AML-193 (cell line): ENCODE measurements around the gene GPRC5B.

Source experiments
- DNase-seq, 2 experiments: peaks; one replicate each; lab custom pipeline; 2025; lab: John Stamatoyannopoulos, UW

The GPRC5B gene

DNA sequence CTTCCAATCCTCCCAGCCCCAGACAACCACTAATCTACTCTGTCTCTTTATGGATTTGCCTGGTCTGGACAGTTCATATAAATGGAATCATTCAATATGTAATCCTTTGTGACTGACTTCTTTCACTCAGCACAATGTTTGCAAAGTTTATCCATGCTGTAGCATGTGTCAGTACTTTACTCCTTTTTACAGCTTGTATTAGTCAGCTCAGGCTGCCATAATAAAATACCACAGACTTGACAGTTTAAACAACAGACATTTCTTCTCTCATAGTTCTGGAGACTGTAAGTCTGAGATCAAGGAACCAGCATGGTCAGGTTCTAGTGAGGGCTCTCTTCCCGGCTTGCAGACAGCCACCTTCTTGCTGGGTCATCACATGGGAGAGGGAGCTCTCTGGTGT, 41.3 kb downstream of the GPRC5B start:
- DNase-seq, result no peak

DNA sequence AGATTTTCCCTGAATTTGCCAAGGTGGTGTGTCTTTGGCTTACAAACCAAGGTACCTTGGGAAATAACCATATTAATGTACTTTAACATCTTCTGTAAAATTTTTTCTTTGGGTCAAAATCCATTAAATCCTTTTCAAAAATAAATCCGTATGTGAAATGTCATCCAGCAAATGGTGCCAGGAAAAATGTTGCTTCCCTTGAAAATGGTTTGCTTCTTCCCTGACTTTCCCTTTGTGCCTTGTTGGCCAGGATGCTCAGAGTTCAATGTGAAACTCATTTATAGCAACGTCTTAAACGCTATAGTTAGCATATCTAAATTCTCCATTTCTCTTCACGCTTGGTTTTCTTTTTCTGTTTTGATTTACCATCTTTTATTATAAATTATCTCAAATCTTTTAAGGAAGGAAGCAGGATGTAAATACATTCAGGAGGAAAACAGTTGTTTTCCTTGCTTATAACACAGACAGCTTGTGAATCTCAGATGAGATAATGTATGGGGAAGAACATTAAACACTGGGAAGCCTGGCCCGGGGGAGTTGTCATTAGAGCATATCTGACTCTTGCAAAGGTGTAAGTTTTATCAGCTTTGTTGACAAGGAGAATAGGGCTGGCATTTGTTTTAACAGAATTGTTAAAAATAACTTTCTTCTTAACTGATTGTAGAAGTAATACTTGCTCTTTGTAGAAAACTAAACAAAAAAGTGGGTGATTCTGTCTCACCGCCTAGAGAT, 42.1 kb downstream of the GPRC5B start:
- DNase-seq, result no peak

- no peak for DNase-seq
Observed at GRCh38 chr16:19841184-19841583, 43.5 kb downstream of the GPRC5B start.

- no peak for DNase-seq
Observed at GRCh38 chr16:19840524-19841110, 44.0 kb downstream of the GPRC5B start.

GRCh38 chr16:19837984-19838707, 46.5 kb downstream of the GPRC5B start:
- DNase-seq, result no peak

GRCh38 chr16:19837331-19837980, 47.2 kb downstream of the GPRC5B start:
- DNase-seq, result no peak

DNA sequence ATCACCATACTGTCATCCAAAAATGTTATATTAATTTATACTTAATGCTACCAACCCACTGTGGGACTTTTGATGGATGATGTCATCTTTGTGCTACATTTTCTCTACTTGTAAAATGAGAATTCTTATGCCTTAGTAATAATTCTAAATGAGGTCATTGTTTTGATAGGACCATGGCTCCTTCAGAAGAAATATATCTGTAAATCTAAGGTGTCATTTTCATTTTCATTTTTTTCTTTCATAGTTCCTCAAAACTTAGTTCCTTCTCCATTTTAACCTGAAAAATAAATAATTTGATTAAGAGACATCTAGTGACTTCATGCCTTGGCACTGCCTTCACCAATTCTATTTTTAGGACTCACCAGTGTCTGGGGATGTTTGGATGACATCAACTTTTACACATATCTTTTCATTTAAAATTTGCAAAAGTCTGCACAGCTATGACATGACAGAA, 48.7 kb downstream of the GPRC5B start:
- no peak for DNase-seq

DNA sequence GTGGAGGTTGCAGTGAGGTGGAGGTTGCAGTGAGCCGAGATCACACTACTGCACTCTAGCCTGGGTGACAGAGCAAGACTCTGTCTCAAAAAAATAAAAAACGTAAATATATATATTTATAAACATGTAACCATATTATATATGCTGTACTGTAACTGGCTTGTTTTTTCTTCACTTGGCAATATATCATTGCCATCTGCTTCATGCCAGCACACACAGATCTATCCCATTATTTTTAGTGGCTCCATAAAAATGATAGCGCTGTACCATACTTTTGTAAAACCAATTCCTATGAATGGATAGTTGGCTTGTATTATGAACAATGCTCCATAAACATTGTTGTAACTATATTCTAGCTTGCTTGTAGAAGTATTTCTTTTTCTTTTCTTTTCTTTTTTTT, 49.5 kb downstream of the GPRC5B start:
- no peak for DNase-seq

GRCh38 chr16:19833581-19833980, 51.1 kb downstream of the GPRC5B start:
- no peak for DNase-seq

DNA sequence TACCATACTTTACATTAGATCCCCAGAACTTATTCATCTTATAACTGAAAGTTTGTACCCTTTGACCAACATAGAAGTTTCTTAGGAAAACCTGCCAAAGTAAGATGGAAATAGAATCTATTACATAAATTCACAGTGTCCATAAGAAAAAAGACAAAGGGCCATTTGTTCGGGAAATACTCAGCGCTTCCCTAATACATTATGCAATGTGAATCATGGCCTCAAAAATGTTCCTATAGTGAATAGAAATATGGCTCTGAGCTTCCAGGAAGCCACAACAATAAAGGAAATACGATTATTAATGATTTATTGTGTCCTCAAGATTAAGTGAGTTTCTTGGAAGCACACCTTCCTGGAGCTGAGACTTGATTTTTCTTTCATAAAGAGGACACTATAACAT, 51.5 kb downstream of the GPRC5B start:
- DNase-seq, result no peak

DNA sequence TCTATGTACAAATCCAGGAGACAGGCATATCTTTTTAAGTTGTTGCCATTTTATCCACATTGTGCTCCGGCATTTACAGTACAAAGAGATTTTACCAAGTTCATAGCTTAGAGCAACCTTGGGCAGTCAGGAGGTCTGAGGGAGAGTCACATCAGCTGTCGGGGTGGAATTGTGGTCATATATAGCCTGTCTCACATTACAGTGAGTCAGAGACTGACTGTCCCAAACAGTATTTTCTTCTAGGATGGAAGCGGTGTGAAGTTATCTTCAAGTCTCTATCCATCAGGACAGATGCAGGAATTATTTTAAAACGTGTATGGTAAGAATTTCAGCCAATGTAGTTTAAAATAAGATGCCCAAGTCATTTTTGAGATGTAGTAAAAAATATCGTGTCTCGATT, 53.0 kb downstream of the GPRC5B start:
- DNase-seq, result no peak

GRCh38 chr16:19830902-19831560, 53.6 kb downstream of the GPRC5B start:
- no peak for DNase-seq

DNA sequence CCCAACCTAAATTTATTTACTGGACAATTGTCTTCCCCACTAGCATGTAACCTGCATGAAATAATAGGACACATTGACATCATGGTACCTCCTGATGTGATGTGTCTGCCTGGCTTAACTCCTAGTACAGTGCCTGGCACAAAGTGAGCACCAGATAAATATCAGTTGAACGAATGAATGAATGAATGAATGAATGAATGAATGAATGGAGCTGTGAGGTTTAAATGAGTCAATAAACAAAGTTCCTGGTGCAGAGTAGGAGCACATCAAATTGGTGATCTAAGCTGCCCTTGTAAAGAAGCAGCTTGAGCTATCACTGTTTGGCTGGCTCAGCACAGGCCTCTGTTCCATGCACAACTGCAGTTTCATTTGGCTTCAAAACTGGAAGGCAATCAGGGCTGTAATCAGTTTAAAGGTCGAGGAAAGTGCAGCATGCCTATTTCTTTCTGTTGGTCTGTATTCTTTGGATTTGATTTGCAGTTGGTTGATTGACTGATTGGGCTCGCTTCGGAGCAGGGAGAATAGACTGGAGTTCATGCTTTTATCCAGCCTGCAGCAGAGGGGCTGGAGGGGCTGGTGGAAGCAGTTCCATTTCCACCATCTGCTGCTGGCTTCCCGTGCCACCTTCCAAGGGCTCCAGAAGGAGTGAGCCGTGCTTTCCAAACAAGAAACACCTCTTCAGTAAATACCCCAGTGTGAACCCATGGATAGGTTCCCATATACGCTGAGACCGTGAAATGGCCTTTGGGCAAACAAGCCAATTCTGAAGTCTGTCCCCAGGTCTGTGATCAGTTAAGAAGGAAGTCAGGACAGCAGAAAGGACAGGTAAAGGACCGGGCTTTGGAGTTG, 54.6 kb downstream of the GPRC5B start:
- no peak for DNase-seq

DNA sequence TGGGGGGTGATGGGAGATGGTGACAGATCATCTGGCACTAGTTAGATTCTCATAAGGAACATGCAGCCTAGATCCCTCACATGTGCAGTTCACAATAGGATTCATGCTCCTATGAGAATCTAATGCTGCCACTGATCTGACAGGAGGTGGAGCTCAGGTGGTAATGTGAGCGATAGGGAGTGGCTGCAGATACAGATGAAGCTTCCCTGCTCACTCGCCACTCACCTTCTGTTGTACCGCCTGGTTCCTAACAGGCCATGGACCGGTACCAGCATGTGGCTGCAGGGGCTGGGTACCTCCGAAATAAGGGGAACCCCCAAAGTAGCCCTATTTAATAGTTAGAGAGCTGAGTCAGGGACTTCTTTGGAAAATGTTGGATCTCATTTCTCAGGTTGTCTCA, 60.4 kb downstream of the GPRC5B start:
- no peak for DNase-seq

DNA sequence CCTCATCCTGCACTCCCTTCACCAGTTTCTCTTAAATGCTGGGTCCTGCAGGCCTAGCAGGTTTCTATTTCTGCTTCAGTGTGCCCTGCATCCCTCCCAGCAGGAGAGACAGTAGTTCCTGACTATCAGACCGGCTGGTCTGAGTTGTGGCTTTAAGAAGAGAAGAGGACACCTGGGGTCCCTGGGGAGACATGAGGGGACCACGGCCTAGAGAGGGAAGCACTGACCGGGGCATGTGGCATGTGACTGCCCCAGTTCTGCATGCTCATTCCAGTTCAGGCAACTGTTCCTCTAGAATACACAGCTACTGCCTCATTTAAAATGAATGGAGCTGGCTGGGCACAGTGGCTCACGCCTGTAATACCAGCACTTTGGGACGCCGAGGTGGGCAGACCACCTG, 61.3 kb downstream of the GPRC5B start:
- DNase-seq, result no peak

- DNase-seq, result no peak
Observed at GRCh38 chr16:19822533-19822932, 62.1 kb downstream of the GPRC5B start.

DNA sequence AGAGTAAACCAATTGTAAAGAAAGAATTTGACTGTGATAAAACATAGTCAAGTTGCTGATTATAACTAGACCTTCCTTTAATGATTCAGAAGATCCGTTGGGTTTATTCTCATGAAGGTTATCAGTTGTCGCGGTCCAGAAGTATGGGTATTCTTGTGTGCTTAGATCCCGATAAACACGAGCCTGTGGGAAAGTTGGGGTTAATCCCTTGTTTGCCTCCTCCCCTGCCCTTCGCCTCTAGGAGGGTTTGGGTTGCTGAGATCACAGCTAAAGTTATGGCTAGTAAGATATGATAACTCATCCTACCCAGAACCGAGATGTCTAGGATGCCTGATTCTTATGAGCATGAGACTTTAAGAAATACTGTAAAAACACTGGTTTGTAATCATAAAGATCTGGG, 66.8 kb downstream of the GPRC5B start:
- no peak for DNase-seq

DNA sequence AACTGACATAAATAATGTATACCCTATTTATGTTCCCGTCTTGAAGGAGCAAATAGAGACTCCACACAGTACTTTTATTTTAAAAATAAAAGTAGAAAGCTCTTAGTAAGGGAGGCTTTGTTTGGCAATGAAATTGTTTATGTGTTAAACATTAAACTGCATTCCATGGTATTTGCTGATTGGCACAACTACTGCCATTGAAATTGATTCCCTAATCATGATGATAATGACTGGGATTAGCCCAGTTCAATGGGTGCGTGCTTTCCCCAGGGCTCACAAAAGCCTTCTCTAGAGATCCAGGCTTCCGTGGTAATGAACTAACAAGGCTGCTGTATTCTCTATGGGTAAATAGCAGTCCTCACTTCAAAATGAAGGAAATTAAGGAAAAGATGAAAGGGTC, 67.5 kb downstream of the GPRC5B start:
- DNase-seq, result no peak

- DNase-seq, result no peak
Observed at GRCh38 chr16:19815418-19815817, 69.2 kb downstream of the GPRC5B start.

DNA sequence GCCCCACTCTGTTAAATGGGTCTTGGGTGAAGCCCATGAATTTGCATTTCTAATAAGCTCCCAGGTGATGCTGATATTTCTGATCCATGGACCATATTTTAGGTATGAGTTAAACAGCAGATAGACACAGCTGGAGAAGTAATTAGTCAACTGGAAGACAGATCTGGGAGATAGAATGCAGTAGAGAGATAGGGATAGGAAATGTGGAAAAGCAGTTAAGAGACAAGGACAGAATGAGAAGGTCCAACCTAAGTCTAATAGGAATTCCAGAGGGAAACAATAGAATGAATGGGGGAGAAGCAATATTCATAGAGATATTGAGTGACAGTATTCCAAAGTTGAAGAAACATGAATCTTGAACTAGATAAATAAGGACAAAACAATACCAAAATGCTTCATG, 71.7 kb downstream of the GPRC5B start:
- no peak for DNase-seq
